Endothelial cell of umbilical vein (primary cell): ENCODE data around the gene KDM5B. TPM values are rescaled to one million over a fixed set of nuclear protein-coding genes. Genes with fewer than 3 reads are reported as not detected.

ENCODE experiments used
- BruUV-seq: library from RNA; stranded (reverse); fragments of 400-500 nt; replicated peaks from 2 replicates; lab custom pipeline; 2021; lab: Mats Ljungman, UMichigan
- CTCF ChIA-PET: fragments of 300-600, 350-600 bp; sonication (Branson Sonifier 250); formaldehyde crosslinking; loops from one replicate; lab custom pipeline; 2021; ENCODE audit warnings: antibody characterized with exemption, inconsistent platforms; lab: Charles Lee
- POLR2A ChIA-PET: fragments of 300-600, 350-600 bp; sonication (Branson Sonifier 250); formaldehyde crosslinking; loops from one replicate; lab custom pipeline; 2021; ENCODE audit warnings: antibody characterized with exemption, inconsistent platforms; lab: Charles Lee
- DNase-seq: peaks from one replicate; pipeline ENCODE4 v3.0.0-alpha.2; 2011; ENCODE audit warnings: low read depth, low spot score
- FAIRE-seq: peaks from 2 replicates; lab custom pipeline; 2011; peaks lifted over from hg19 to GRCh38; lab: Jason Lieb, UNC
- H2AFZ ChIP-seq: 2 replicates; pipeline ENCODE4 v1.6.0; 2012; ENCODE audit warnings: low read depth, low read length, control low read depth, inconsistent platforms
- H3K27ac ChIP-seq: 2 replicates; pipeline ENCODE4 v1.5.1; 2011; ENCODE audit warnings: low read depth, mild to moderate bottlenecking, control low read depth, low read length, moderate library complexity; ENCODE audit not compliant: insufficient read depth
- H3K27me3 ChIP-seq, 2 experiments: 2 replicates each; pipeline versions ENCODE4 v1.6.0 to v1.6.1; 2011; ENCODE audit warnings: low read length in 2 of 2, mixed read lengths in 1 of 2; ENCODE audit not compliant: control insufficient read depth in 2 of 2, insufficient read depth in 2 of 2
- H3K36me3 ChIP-seq, 2 experiments: 2 replicates in 1 of 2; 3 replicates in 1 of 2; pipeline ENCODE4 v1.5.1; 2011; ENCODE audit warnings: low read length in 2 of 2, mild to moderate bottlenecking in 1 of 2, moderate library complexity in 1 of 2; ENCODE audit not compliant: control insufficient read depth in 2 of 2, insufficient read depth in 2 of 2; ENCODE audit errors: extremely low read depth in 1 of 2
- H3K4me1 ChIP-seq: 3 replicates; pipeline ENCODE4 v1.5.1; 2011; ENCODE audit warnings: mild to moderate bottlenecking, low read length; ENCODE audit not compliant: control insufficient read depth, insufficient read depth; ENCODE audit errors: extremely low read depth
- H3K4me2 ChIP-seq: 2 replicates; pipeline ENCODE4 v1.6.1; 2011; ENCODE audit warnings: low read length, control low read depth, mixed read lengths; ENCODE audit not compliant: insufficient read depth
- H3K4me3 ChIP-seq, 3 experiments: fragments of 200-600 bp in 1 of 3; sonication (generic), shearing (Covaris generic) in 1 of 3; replicated peaks in 1 of 3; 2 replicates each; pipeline ENCODE4 v1.5.1; 2011 to 2016; ENCODE audit warnings: control low read depth in 3 of 3, low read length in 3 of 3, mild to moderate bottlenecking in 2 of 3, inconsistent platforms in 1 of 3, low read depth in 1 of 3, moderate library complexity in 1 of 3; ENCODE audit not compliant: insufficient read depth in 1 of 3
- H3K79me2 ChIP-seq: 2 replicates; pipeline ENCODE4 v1.6.0; 2012; ENCODE audit warnings: low read length, inconsistent platforms; ENCODE audit not compliant: control insufficient read depth, insufficient read depth
- H3K9ac ChIP-seq: replicated peaks from 2 replicates; pipeline ENCODE3; 2011; ENCODE audit warnings: low read length, control low read depth; ENCODE audit not compliant: insufficient read depth; ENCODE audit errors: extremely low read depth
- H3K9me1 ChIP-seq: replicated peaks from 3 replicates; pipeline ENCODE4 v1.6.0; 2011; ENCODE audit warnings: mild to moderate bottlenecking, low read length; ENCODE audit not compliant: control insufficient read depth, insufficient read depth; ENCODE audit errors: extremely low read depth
- H3K9me3 ChIP-seq: replicated peaks from 2 replicates; pipeline ENCODE4 v1.5.1; 2012; ENCODE audit warnings: low read length, inconsistent platforms; ENCODE audit not compliant: control insufficient read depth, insufficient read depth
- H4K20me1 ChIP-seq: replicated peaks from 2 replicates; pipeline ENCODE3; 2011; ENCODE audit warnings: mild to moderate bottlenecking, low read length; ENCODE audit not compliant: control insufficient read depth, insufficient read depth; ENCODE audit errors: extremely low read depth
- EZH2 ChIP-seq: IDR thresholded peaks from 2 replicates; pipeline ENCODE4 v1.6.1; 2012; ENCODE audit warnings: borderline replicate concordance, low read depth, mild to moderate bottlenecking, moderate library complexity, low read length, inconsistent platforms; ENCODE audit not compliant: severe bottlenecking
- FOS ChIP-seq: IDR thresholded peaks from 2 replicates; pipeline ENCODE4 v1.6.1; 2011; ENCODE audit warnings: mild to moderate bottlenecking, low read length, moderate library complexity, borderline replicate concordance; ENCODE audit not compliant: insufficient read depth
- GATA2 ChIP-seq: IDR thresholded peaks from 2 replicates; pipeline ENCODE4 v1.7.0; 2011; ENCODE audit warnings: low read depth, mild to moderate bottlenecking, moderate library complexity, mixed read lengths, low read length; ENCODE audit not compliant: insufficient read length, insufficient read depth
- JUN ChIP-seq: IDR thresholded peaks from 2 replicates; pipeline ENCODE4 v1.6.1; 2011; ENCODE audit warnings: borderline replicate concordance, low read depth; ENCODE audit not compliant: insufficient read length, insufficient read depth
- MYC ChIP-seq: IDR thresholded peaks from one replicate; pipeline ENCODE4 v1.6.1; 2011; ENCODE audit warnings: mild to moderate bottlenecking, low read depth, low read length
- POLR2A ChIP-seq: IDR thresholded peaks from 2 replicates; pipeline ENCODE4 v1.6.1; 2012; ENCODE audit warnings: low read depth, mild to moderate bottlenecking, control low read depth, low read length
- POLR2AphosphoS5 ChIP-seq: IDR thresholded peaks from 2 replicates; pipeline ENCODE4 v1.6.1; 2012; ENCODE audit warnings: low read depth, mild to moderate bottlenecking, control low read depth, low read length, moderate library complexity; ENCODE audit not compliant: insufficient read depth
- dilution Hi-C: fragments of 300-500 bp; cut with MboI; formaldehyde crosslinking; loops from one replicate; pipeline ENCODE4 v1.15.0; 2019; ENCODE audit warnings: low sequenced_read_pairs; ENCODE audit not compliant: extremely low pct_ligation_motif_present
- intact Hi-C: fragments of 100-400 bp; cut with micrococcal nuclease; formaldehyde crosslinking; loops from one replicate; pipeline ENCODE4 v1.10.0; 2022
- polyA plus RNA-seq, 4 experiments: library from polyadenylated mRNA; depleted of rRNA in 3 of 4; stranded (reverse) in 3 of 4; unstranded in 1 of 4; fragments of >200 nt; gene quantifications; 2 replicates each; pipeline versions ENCODE4 v1.2.1 to v1.2.3, GENCODE V29; 2011 to 2012; ENCODE audit warnings: missing spikeins in 1 of 4
- total RNA-seq: library from RNA; stranded (reverse); gene quantifications from 2 replicates; pipeline ENCODE4 v1.2.3, GENCODE V29; 2021
- TF ChIP-seq, protein P1 (sequence below), 2 donors: IDR thresholded peaks; 1 replicate in 1 of 2; 2 replicates in 1 of 2; pipeline ENCODE4 v1.5.1; 2011; ENCODE audit warnings: low read length in 2 of 2, mild to moderate bottlenecking in 2 of 2, moderate library complexity in 2 of 2, control low read depth in 1 of 2, inconsistent platforms in 1 of 2, low read depth in 1 of 2; ENCODE audit not compliant: insufficient read depth in 1 of 2; ENCODE audit errors: extremely low read depth in 1 of 2
- TF ChIP-seq, protein P2 (sequence below): IDR thresholded peaks from 2 replicates; pipeline ENCODE4 v1.6.1; 2011; ENCODE audit not compliant: insufficient read depth, insufficient read length

KDM5B gene
- total and polyA plus RNA-seq, 2 donors (not counting 3 experiments of a cell fraction or from before 2014, with no cell fraction given): 25.2 to 65.5 TPM

DNA sequence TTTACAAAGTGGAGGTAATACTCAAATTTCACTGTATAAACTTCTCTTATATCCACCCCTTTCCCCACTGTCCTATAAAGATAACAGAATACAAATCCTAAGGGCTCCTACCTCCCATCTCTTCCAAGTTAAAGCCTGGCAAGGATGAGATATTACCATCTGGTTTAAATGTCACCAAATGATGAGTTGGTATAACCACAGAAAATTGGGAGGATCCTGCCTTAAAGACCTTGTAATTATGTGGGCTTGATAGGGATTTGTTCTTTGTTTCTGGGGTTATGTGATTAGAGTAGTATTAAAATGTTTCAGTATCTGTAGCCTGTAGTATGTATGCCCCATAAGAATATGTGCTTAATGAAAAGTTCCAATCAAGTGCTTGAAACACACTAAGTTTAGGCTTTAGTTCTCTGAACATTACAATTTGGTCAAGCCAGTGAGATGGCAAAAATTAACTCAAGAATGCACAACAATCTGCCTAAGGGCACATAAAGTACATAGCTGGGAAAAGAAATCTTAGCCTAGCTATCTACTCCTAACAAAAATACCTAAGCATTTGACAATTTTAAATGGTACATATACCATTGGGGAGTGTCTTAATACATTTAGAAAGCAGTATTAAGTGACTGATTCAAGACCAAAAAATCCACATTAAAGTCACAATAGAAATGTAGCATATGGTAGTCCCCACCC, 14.0 kb downstream of the KDM5B start:
- Histone ChIP-seq H3K4me1 (peaks cover 7% of the 10 kb centered on the region), H3K4me3 (no peak overlapping the region), H3K27ac (no peak overlapping the region), H3K9me3 (no peaks in the 10 kb centered on the region), H3K9ac (no peak overlapping the region), H3K27me3 (no peaks in the 10 kb centered on the region), H3K9me1 (no peaks in the 10 kb centered on the region), H2AFZ (no peak overlapping the region), H4K20me1 (peaks cover 12% of the 10 kb centered on the region), H3K4me2 (no peak overlapping the region), H3K36me3 (peaks cover 0 to 2% of the 10 kb centered on the region in 2 experiments), H3K79me2 (peaks cover 49% of the 10 kb centered on the region)
- ChIA-PET POLR2A (no interaction called here), CTCF (interaction anchor here (1.1 kb wide), 1 partner anchor 14 kb away, joined by 3 read pairs; no protein-coding TSS in a partner anchor)
- intact Hi-C loops (no loop called here), dilution Hi-C loops (no loop called here)
- no peak for FAIRE-seq
- TF ChIP-seq MYC (no peak), EZH2 (no peak), POLR2A (no peak), JUN (no peak), POLR2AphosphoS5 (no peak), GATA2 (no peak), FOS (no peak)
- TF ChIP-seq, protein P1, sequence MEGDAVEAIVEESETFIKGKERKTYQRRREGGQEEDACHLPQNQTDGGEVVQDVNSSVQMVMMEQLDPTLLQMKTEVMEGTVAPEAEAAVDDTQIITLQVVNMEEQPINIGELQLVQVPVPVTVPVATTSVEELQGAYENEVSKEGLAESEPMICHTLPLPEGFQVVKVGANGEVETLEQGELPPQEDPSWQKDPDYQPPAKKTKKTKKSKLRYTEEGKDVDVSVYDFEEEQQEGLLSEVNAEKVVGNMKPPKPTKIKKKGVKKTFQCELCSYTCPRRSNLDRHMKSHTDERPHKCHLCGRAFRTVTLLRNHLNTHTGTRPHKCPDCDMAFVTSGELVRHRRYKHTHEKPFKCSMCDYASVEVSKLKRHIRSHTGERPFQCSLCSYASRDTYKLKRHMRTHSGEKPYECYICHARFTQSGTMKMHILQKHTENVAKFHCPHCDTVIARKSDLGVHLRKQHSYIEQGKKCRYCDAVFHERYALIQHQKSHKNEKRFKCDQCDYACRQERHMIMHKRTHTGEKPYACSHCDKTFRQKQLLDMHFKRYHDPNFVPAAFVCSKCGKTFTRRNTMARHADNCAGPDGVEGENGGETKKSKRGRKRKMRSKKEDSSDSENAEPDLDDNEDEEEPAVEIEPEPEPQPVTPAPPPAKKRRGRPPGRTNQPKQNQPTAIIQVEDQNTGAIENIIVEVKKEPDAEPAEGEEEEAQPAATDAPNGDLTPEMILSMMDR (IDR thresholded peaks at IDR 0.05; ENCODE audit: extremely low read depth in 1 of 2, insufficient read depth in 1 of 2, low read depth in 1 of 2, low read length in 2 of 2): no peak
- TF ChIP-seq, protein P2, sequence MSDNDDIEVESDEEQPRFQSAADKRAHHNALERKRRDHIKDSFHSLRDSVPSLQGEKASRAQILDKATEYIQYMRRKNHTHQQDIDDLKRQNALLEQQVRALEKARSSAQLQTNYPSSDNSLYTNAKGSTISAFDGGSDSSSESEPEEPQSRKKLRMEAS: no peak
- DNase-seq: no peak
- no TSS peak for BruUV-seq
